Effector memory CD4-positive, alpha-beta T cell (primary cell): ENCODE measurements around the gene KCNK3.

Source experiments
- DNase-seq, 3 donors: peaks; one replicate each; pipeline ENCODE4 v3.0.0-alpha.2; 2020
- H3K27ac ChIP-seq: 2 replicates; pipeline ENCODE4 v1.7.0; 2013; ENCODE audit warnings: mild to moderate bottlenecking, low read length, moderate library complexity; ENCODE audit not compliant: insufficient read depth, poor library complexity, severe bottlenecking
- H3K27me3 ChIP-seq: replicated peaks from 2 replicates; pipeline ENCODE4 v1.7.0; 2013; ENCODE audit warnings: mild to moderate bottlenecking, low read length; ENCODE audit not compliant: insufficient read depth, control insufficient read depth, poor library complexity, severe bottlenecking
- H3K36me3 ChIP-seq: 2 replicates; pipeline ENCODE4 v1.7.0; 2013; ENCODE audit warnings: mild to moderate bottlenecking, low read length, moderate library complexity; ENCODE audit not compliant: control insufficient read depth, insufficient read depth
- H3K4me1 ChIP-seq: 2 replicates; pipeline ENCODE4 v1.7.0; 2013; ENCODE audit warnings: low read length, mild to moderate bottlenecking; ENCODE audit not compliant: control insufficient read depth, insufficient read depth, poor library complexity, severe bottlenecking
- H3K4me3 ChIP-seq: 2 replicates; pipeline ENCODE4 v1.7.0; 2013; ENCODE audit warnings: low read length, low read depth, mild to moderate bottlenecking; ENCODE audit not compliant: insufficient read depth, poor library complexity, severe bottlenecking
- H3K9me3 ChIP-seq: 2 replicates; pipeline ENCODE4 v1.7.0; 2013; ENCODE audit warnings: mild to moderate bottlenecking, low read length, moderate library complexity; ENCODE audit not compliant: control insufficient read depth

The KCNK3 gene

DNA sequence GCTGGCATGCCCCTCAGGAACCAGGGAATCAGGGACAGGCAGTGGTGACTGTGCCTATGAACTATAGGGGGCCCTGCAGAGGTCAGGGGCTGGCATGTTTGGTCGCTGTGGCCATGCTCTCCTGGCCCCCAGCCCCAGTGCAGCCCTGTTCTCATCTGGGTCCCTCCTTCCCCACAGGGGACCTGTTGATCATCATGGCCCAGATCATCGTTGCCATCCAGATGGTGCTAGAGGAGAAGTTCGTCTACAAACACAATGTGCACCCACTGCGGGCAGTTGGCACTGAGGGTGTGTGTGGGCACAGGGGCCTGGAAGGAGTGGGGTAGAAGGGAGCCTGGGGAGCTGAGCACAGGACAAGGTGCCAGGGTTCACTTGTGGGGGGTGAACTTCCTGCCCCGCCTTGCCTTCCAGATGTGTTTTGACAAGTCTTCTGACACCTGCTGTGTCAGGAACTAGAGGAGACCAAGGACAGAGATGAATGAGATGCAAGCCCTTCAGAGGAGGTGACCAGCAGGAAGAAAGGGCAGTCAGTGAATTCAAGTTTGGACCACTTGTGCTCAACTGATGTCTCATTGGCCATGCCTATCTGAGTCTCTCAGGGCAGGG, 83.8 kb downstream of the KCNK3 start:
- Histone ChIP-seq H3K4me3 (no peak overlapping the region), H3K27ac (no peak overlapping the region), H3K36me3 (peaks cover 54% of the 10 kb centered on the region), H3K27me3 (no peaks in the 10 kb centered on the region), H3K4me1 (peaks cover 7% of the 10 kb centered on the region), H3K9me3 (no peaks in the 10 kb centered on the region)
- no peak for DNase-seq

DNA sequence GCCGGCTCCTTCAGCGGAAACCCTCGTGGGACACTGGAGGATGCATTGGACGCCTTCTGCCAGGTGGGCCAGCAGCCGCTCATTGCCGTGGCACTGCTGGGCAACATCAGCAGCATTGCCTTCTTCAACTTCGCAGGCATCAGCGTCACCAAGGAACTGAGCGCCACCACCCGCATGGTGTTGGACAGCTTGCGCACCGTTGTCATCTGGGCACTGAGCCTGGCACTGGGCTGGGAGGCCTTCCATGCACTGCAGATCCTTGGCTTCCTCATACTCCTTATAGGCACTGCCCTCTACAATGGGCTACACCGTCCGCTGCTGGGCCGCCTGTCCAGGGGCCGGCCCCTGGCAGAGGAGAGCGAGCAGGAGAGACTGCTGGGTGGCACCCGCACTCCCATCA, 85.6 kb downstream of the KCNK3 start:
- peaks cover 54% of the 10 kb centered on the region for H3K36me3 ChIP-seq

DNA sequence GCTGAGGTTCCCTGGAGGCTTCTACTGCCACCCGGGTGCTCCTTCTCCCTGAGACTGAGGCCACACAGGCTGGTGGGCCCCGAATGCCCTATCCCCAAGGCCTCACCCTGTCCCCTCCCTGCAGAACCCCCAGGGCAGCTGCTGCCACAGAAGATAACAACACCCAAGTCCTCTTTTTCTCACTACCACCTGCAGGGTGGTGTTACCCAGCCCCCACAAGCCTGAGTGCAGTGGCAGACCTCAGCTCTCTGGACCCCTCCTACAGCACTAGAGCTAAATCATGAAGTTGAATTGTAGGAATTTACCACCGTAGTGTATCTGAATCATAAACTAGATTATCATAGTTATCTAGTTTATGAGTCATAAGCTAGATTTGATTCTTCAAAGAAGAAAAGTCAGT, 86.0 kb downstream of the KCNK3 start:
- Histone ChIP-seq H3K27me3 (no peaks in the 10 kb centered on the region), H3K27ac (no peak overlapping the region), H3K4me3 (no peak overlapping the region), H3K36me3 (peaks cover 54% of the 10 kb centered on the region), H3K9me3 (no peaks in the 10 kb centered on the region), H3K4me1 (no peaks in the 10 kb centered on the region)
- DNase-seq, result no peak

More for the DNA sequence above, 85.6 kb downstream of the KCNK3 start:
- Histone ChIP-seq H3K4me3 (no peak overlapping the region), H3K27me3 (no peaks in the 10 kb centered on the region), H3K27ac (no peak overlapping the region), H3K9me3 (no peaks in the 10 kb centered on the region), H3K4me1 (no peaks in the 10 kb centered on the region)
- no peak for DNase-seq

DNA sequence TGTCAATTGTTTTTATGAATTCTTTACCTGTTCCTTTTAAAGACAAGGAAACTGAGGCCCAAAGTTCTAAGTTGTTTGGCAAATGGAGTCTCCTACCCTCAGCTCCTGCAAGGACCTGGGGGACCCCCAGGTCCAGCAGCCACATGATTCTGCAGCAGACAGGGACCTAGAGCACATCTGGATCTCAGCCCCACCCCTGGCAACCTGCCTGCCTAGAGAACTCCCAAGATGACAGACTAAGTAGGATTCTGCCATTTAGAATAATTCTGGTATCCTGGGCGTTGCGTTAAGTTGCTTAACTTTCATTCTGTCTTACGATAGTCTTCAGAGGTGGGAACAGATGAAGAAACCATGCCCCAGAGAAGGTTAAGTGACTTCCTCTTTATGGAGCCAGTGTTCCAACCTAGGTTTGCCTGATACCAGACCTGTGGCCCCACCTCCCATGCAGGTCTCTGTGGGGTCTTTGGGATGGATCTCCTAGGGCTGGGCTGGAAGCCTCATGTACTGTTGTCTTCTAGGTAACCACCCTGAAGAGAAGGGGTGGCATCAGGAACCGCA, 87.8 kb downstream of the KCNK3 start:
- Histone ChIP-seq H3K4me1 (peaks cover 6% of the 10 kb centered on the region), H3K9me3 (no peaks in the 10 kb centered on the region), H3K27me3 (no peaks in the 10 kb centered on the region), H3K4me3 (no peak overlapping the region), H3K36me3 (peaks cover 48% of the 10 kb centered on the region), H3K27ac (no peak overlapping the region)
- DNase-seq, result no peak
